ENCODE data around the gene CASKIN2. TPM values are rescaled to one million over a fixed set of nuclear protein-coding genes. Genes with fewer than 3 reads are reported as not detected.

CASKIN2 gene, protein sequence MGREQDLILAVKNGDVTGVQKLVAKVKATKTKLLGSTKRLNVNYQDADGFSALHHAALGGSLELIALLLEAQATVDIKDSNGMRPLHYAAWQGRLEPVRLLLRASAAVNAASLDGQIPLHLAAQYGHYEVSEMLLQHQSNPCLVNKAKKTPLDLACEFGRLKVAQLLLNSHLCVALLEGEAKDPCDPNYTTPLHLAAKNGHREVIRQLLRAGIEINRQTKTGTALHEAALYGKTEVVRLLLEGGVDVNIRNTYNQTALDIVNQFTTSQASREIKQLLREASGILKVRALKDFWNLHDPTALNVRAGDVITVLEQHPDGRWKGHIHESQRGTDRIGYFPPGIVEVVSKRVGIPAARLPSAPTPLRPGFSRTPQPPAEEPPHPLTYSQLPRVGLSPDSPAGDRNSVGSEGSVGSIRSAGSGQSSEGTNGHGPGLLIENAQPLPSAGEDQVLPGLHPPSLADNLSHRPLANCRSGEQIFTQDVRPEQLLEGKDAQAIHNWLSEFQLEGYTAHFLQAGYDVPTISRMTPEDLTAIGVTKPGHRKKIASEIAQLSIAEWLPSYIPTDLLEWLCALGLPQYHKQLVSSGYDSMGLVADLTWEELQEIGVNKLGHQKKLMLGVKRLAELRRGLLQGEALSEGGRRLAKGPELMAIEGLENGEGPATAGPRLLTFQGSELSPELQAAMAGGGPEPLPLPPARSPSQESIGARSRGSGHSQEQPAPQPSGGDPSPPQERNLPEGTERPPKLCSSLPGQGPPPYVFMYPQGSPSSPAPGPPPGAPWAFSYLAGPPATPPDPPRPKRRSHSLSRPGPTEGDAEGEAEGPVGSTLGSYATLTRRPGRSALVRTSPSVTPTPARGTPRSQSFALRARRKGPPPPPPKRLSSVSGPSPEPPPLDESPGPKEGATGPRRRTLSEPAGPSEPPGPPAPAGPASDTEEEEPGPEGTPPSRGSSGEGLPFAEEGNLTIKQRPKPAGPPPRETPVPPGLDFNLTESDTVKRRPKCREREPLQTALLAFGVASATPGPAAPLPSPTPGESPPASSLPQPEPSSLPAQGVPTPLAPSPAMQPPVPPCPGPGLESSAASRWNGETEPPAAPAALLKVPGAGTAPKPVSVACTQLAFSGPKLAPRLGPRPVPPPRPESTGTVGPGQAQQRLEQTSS (N-terminal part only)
- total RNA-seq: 10 to 100 TPM in 1 of 2 experiments, 1 to 10 TPM in 1; 6.9 to 11.1 TPM
- 0.15 TPM for polyA plus RNA-seq

DNA sequence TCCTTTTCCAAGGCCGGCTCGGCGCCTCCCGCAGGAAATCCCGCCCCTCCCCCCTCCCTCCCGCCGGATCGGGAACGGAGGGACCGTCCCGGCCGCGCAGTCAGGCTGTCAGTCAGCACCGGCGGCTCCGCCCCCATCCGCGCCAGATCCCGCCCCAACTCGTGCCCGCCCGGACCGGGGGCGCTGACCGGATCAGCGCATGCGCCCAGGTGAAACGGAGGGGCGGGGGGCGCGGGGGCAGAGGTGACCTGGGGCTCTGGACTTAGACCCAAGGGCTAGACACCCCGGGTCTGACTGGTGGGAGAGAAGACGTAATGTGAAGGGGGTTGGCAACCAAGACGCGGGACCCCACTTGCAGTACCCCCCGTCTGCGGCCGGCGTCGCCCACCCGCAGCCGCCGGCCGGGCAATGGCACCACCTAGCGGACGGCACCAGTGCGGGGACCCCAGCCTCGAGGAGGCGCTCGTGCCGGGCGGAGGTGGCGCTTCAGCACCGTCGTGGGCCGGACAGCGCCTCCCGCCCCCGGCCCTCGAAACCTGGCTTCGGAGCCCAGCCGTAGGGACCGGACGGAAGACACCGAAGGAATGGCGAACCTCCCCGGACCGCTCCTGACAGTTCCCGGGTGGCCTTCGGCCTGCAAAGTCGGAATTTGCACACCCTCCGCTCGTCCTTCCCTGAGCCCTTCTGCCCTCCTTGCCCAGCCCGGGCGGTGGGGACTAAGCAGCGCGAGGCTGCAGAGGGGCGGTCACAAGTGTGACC, at the start of gene CASKIN2:
Gene CASKIN2 (minus strand): TSS at position 42 of the 759 bp plus-strand sequence. CDS start 1,733 bp downstream, outside the sequence.
- Mint-ChIP-seq H3K36me3 (peaks cover 3 to 23% (median 10%) of the 10 kb centered on the region in 3 donors), H3K27ac (peak within 1 kb of the TSS in 3 of 8 donors; percentile 42 to 64 (median 62)), H3K9me3 (no peaks in the 10 kb centered on the region), H3K4me1 (peaks cover 27 to 29% (median 28%) of the 10 kb centered on the region in 3 donors), H3K27me3 (peaks cover 0 to 3% of the 10 kb centered on the region in 2 donors), H3K4me3 (peak within 1 kb of the TSS; percentile 67 to 91 (median 81))
- H3K27ac ChIP-seq (ENCODE audit: low read depth, low read length): no peak within 1 kb of the TSS
- H3K4me1 ChIP-seq (ENCODE audit: insufficient read depth, low read length): peaks cover 28% of the 10 kb centered on the region
- H3K4me3 ChIP-seq (ENCODE audit: low read length): peak within 1 kb of the TSS; percentile 88
- ChIA-PET POLR2A (interaction anchor here (1.0 to 3.1 kb wide), 9 partner anchors 10 to 1211 kb away, joined by 3 to 44 read pairs (median 8); partner anchors contain the start of genes GRB2, JMJD6, LLGL2 and METTL23), CTCF (interaction anchor here (0.7 to 2.4 kb wide), 19 partner anchors 9 to 179 kb away, joined by 3 to 18 read pairs (median 5); partner anchors contain the start of genes LLGL2, MYO15B, SMIM5 and TMEM94)
- DNase-seq: peak; percentile 70 to 83 (median 74)
- no peaks in the 10 kb centered on the region for H3K27me3 ChIP-seq (ENCODE audit: insufficient read depth, low read length, poor library complexity, severe bottlenecking)
- H3K9me3 ChIP-seq (ENCODE audit: low read length): no peaks in the 10 kb centered on the region
- peaks cover 7% of the 10 kb centered on the region for H3K36me3 ChIP-seq (ENCODE audit: insufficient read depth, low read length)

DNA sequence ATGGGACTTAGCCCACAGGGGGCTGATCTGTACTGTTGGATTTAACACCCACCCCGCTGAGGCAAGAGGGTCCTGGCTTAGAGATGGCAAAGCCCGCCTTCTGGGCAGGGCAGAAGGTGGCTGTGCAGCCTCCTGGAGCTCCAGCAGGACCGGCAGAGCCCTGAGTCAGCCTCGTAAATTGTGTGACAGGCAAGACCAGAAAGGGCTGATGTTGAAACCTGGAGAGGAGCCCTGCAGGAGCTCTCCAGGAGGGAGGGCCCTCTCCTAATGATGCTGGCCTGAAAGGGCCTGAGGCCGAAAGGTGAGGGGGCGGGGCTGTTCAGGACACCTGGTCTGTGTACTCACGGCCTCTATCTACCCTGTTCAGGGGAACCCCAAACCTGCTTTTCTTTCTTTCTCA, 49.7 kb upstream of the CASKIN2 start:
- ChIA-PET CTCF (no interaction called here), POLR2A (no interaction called here)
- Histone ChIP-seq H3K4me3 (ENCODE audit: low read length) (no peak overlapping the region), H3K27me3 (ENCODE audit: insufficient read depth, low read length, poor library complexity, severe bottlenecking) (no peaks in the 10 kb centered on the region), H3K9me3 (ENCODE audit: low read length) (no peaks in the 10 kb centered on the region), H3K27ac (ENCODE audit: low read depth, low read length) (no peak overlapping the region), H3K4me1 (ENCODE audit: insufficient read depth, low read length) (no peaks in the 10 kb centered on the region), H3K36me3 (ENCODE audit: insufficient read depth, low read length) (peaks cover 6% of the 10 kb centered on the region)
- H3K4me1 Mint-ChIP-seq: no peaks in the 10 kb centered on the region
- no peak overlapping the region for H3K27ac Mint-ChIP-seq
- no peak overlapping the region for H3K4me3 Mint-ChIP-seq
- no peaks in the 10 kb centered on the region for H3K9me3 Mint-ChIP-seq
- H3K36me3 Mint-ChIP-seq: peaks cover 0 to 61% (median 4%) of the 10 kb centered on the region in 3 donors
- DNase-seq: no peak
- no peaks in the 10 kb centered on the region for H3K27me3 Mint-ChIP-seq

DNA sequence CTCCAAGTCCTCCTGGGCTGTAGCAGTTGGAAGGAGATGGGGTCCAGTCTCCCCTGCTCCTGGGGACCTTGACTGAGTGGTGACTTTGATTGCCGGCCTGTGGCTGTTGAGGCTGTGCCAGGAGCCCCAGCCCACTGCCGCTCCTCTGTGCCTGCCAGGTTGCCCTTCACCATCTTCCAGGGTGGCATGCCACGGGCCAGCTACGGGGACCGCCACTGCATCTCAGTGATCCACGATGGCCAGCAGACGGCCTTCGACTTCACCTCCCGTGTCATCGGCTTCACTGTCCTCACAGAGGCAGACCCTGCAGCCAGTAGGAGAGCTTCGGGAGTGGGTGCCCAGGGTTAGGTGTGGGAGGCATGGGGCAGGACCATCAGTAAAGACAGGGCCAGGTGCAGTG, 48.9 kb upstream of the CASKIN2 start:
- H3K27me3 Mint-ChIP-seq: no peaks in the 10 kb centered on the region
- Histone ChIP-seq H3K27ac (ENCODE audit: low read depth, low read length) (no peak overlapping the region), H3K4me3 (ENCODE audit: low read length) (no peak overlapping the region), H3K9me3 (ENCODE audit: low read length) (no peaks in the 10 kb centered on the region), H3K36me3 (ENCODE audit: insufficient read depth, low read length) (peaks cover 6% of the 10 kb centered on the region), H3K27me3 (ENCODE audit: insufficient read depth, low read length, poor library complexity, severe bottlenecking) (no peaks in the 10 kb centered on the region), H3K4me1 (ENCODE audit: insufficient read depth, low read length) (no peaks in the 10 kb centered on the region)
- H3K9me3 Mint-ChIP-seq: no peaks in the 10 kb centered on the region
- H3K27ac Mint-ChIP-seq: no peak overlapping the region
- peaks cover 0 to 69% (median 4%) of the 10 kb centered on the region in 3 donors for H3K36me3 Mint-ChIP-seq
- no peak for DNase-seq
- no peaks in the 10 kb centered on the region for H3K4me1 Mint-ChIP-seq
- ChIA-PET POLR2A (no interaction called here), CTCF (no interaction called here)
- H3K4me3 Mint-ChIP-seq: no peak overlapping the region

DNA sequence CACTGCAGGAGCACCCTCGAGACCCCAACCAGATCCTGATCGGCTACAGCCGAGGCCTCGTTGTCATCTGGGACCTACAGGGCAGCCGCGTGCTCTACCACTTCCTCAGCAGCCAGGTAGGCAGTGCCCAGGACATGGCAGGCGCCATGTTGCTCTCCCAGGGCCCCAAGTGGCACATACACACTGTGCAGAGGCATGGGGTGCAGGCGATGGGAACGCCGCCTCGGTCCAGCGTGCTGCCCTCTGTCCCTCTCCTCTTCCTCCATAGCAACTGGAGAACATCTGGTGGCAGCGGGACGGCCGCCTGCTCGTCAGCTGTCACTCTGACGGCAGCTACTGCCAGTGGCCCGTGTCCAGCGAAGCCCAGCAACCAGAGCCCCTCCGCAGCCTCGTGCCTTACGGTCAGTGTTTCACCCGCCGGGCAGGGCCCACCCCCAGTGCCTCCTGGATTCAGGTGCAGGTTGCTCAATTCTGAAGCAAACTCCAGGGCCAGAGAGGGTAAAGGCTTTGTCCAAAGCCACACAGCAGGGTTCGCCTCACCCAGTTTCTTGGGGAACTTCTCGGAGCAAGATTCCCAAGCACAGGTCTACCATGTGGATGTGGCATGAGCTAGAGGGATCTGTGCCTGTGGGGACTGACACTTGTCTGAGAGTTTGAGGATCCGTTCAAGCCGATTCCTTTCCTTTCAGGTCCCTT, 47.9 kb upstream of the CASKIN2 start:
- ChIA-PET CTCF (no interaction called here), POLR2A (no interaction called here)
- Mint-ChIP-seq H3K27me3 (no peaks in the 10 kb centered on the region), H3K27ac (no peak overlapping the region), H3K36me3 (peaks cover 0 to 70% (median 4%) of the 10 kb centered on the region in 3 donors), H3K9me3 (no peaks in the 10 kb centered on the region), H3K4me3 (no peak overlapping the region), H3K4me1 (no peaks in the 10 kb centered on the region)
- Histone ChIP-seq H3K4me1 (ENCODE audit: insufficient read depth, low read length) (no peaks in the 10 kb centered on the region), H3K27me3 (ENCODE audit: insufficient read depth, low read length, poor library complexity, severe bottlenecking) (no peaks in the 10 kb centered on the region), H3K9me3 (ENCODE audit: low read length) (no peaks in the 10 kb centered on the region), H3K27ac (ENCODE audit: low read depth, low read length) (no peak overlapping the region), H3K36me3 (ENCODE audit: insufficient read depth, low read length) (peaks cover 6% of the 10 kb centered on the region), H3K4me3 (ENCODE audit: low read length) (no peak overlapping the region)
- DNase-seq: no peak

DNA sequence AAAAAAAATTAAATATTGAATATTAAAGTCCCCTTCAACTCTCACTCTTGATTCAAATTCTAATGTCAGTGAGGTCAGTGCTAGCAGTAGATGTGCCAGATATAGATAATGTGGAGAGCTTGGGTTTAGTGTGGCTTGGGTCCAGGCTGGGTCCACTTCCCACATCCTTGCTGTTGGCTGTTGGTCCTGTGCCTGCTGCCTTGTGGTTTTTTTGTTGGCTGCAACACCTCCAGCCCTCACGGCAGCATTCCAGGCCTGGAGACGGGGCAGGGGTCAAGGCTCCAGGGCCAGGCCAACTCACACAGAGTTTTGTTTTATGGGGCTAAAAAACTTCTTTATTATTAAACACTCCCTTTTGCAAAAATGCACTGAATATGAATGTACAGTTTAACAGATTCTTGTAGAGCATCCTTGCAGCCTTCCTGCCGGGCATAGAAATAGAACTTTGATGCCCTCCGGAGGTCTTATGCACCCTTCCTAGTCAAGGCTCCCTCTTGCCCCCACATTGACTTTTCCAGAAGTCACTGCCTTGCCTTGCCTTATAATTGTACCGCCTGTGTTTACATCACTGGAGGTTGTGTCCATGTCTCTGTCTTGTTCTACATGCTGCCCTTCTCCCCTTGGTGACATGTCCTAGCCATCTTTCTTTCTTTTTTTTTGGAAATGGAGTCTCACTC, 46.7 kb upstream of the CASKIN2 start:
- Histone ChIP-seq H3K27ac (ENCODE audit: low read depth, low read length) (no peak overlapping the region), H3K4me3 (ENCODE audit: low read length) (no peak overlapping the region), H3K36me3 (ENCODE audit: insufficient read depth, low read length) (peaks cover 6% of the 10 kb centered on the region), H3K27me3 (ENCODE audit: insufficient read depth, low read length, poor library complexity, severe bottlenecking) (no peaks in the 10 kb centered on the region), H3K9me3 (ENCODE audit: low read length) (no peaks in the 10 kb centered on the region), H3K4me1 (ENCODE audit: insufficient read depth, low read length) (no peaks in the 10 kb centered on the region)
- CTCF ChIA-PET: no interaction called here
- H3K4me1 Mint-ChIP-seq: no peaks in the 10 kb centered on the region
- peaks cover 0 to 67% (median 4%) of the 10 kb centered on the region in 3 donors for H3K36me3 Mint-ChIP-seq
- POLR2A ChIA-PET: no interaction called here
- peak overlapping the region in 2 of 8 donors; percentile 71 to 89 for H3K27ac Mint-ChIP-seq
- no peak overlapping the region for H3K4me3 Mint-ChIP-seq
- no peaks in the 10 kb centered on the region for H3K27me3 Mint-ChIP-seq
- H3K9me3 Mint-ChIP-seq: no peaks in the 10 kb centered on the region
- DNase-seq: no peak

DNA sequence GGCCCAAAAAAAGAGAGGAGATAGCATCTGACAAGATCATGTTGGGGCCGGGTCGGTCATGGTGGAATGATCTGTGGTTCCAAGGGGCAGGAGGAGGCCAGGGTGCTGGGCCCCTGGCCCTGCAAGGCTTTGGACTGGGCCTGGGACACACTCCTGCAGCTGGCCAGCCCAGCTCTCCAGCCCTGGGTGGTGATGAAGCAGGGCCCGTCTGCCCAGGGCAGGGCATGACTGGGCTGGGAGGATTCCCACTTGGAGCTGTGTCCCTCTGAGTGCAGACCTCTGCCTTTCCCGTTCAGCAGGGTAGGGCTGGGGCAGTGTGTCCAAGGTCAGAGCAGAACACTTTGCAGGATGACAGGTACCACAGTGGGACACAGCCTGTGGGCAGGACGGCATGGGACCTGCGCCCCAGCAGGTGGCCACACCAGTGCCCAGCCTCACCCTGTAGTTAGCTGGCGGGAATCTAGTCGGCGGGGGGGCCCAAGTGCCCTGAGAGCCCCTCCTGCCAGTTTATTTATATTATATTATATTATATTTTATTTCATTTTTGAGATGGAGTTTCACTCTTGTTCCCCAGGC, 44.7 kb upstream of the CASKIN2 start:
- H3K4me1 Mint-ChIP-seq: no peaks in the 10 kb centered on the region
- H3K27me3 ChIP-seq (ENCODE audit: insufficient read depth, low read length, poor library complexity, severe bottlenecking): no peaks in the 10 kb centered on the region
- no peak overlapping the region for H3K27ac ChIP-seq (ENCODE audit: low read depth, low read length)
- no peaks in the 10 kb centered on the region for H3K9me3 Mint-ChIP-seq
- peaks cover 6% of the 10 kb centered on the region for H3K36me3 ChIP-seq (ENCODE audit: insufficient read depth, low read length)
- H3K36me3 Mint-ChIP-seq: peaks cover 0 to 49% (median 0%) of the 10 kb centered on the region in 3 donors
- no peaks in the 10 kb centered on the region for H3K27me3 Mint-ChIP-seq
- H3K4me3 Mint-ChIP-seq: no peak overlapping the region
- ChIA-PET CTCF (no interaction called here), POLR2A (no interaction called here)
- DNase-seq: no peak
- H3K4me3 ChIP-seq (ENCODE audit: low read length): no peak overlapping the region
- no peak overlapping the region for H3K27ac Mint-ChIP-seq
- no peaks in the 10 kb centered on the region for H3K9me3 ChIP-seq (ENCODE audit: low read length)
- no peaks in the 10 kb centered on the region for H3K4me1 ChIP-seq (ENCODE audit: insufficient read depth, low read length)

All from CD8-positive, alpha-beta memory T cell (primary cell).